Stimulated activated CD4-positive, alpha-beta T cell treated with anti-CD3 and anti-CD28 coated beads, Interleukin-12 subunit alpha, Interleukin-12 subunit beta, amount 100 ng/mL, for 48 hours (primary cell): Measurements from ENCODE around the gene ADGRD2.

Experiments
- DNase-seq, 3 donors: peaks; one replicate each; pipeline ENCODE4 v3.0.0-alpha.2; 2020; ENCODE audit warnings: low read depth in 2 of 3, low spot score in 1 of 3

The ADGRD2 gene

DNA sequence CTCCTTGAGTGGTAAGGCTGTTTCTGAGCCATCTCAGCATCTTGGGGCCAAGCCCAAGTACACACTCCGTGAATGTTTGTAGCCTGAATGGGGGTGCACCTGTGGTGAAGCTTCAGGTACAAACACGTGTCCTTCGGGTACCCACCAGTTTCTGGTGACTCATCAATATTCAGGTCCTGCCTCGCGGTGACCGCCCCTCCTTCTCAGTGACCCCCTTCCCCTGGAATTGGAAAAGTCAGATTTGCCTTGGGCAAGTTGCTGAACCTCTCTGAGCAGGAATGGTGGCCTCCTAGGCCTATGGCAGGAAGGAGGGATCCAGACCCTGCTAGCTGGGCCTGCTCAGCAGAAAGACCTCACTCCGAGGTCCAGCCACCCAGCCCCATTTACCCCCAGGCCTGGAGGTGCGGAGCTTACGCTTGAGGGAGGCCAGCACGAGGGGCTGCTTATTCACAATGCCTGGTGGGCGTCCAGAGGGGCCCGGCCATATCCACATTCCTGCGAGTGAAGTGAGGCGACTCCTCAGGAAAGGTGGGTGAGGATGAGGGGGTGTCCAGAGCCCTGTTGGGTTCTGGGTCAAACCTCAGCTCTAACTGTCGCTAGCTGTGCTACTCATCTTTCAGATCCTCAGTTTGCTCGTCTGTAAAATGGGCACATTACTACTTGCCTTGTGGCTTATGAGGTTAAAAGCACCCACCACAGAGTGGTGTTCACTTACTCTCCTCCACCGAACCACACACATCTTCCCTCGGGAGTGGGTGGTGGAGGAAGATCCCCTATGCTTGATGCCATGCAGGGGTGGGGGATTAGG lies 7.0 kb downstream of the ADGRD2 start:
- DNase-seq, result no peak

DNA sequence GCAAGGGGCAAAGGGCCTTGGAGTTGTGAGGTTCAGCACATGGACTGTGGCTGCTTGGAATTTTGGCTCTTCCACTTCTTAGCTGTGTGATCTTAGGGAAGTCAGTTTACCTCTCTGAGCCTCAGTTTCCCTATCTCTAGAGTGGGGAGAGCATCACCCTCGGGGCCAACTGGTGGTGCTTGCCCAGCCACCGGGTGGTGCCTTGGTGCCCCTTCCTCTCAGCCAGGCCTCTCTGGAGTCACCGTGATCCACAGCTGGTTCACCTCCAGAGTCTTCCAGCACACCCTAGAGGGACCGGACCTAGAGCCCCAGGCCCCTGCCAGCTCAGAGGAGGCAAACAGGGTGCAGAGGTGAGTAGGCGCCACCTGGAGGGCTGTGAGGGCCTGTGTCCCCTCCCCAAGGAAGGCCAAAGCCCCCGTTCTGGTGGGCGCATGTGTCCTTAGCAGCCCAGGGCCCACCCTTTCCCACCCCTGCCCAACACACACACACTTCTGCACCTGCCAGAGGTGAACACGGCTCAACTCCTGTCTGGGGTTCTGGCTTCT lies 7.7 kb downstream of the ADGRD2 start:
- no peak for DNase-seq

DNA sequence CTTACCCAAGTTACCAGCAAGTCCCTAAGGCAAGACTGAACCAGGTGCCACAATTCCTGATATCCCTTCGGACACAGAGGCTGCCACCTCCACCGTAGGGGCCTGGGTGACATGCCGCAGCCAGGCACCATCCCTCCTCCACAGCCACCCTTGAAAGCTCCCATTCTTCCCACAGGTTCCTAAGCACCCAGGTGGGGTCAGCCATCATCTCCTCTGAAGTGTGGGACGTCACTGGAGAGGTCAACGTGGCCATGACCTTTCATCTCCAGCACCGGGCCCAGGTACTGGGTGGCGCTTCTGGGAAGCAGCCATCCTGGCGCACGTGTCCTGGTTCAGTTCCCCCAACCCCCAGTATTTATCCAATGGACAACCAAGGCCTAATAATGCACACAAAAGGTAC lies 8.2 kb downstream of the ADGRD2 start:
- no peak for DNase-seq

DNA sequence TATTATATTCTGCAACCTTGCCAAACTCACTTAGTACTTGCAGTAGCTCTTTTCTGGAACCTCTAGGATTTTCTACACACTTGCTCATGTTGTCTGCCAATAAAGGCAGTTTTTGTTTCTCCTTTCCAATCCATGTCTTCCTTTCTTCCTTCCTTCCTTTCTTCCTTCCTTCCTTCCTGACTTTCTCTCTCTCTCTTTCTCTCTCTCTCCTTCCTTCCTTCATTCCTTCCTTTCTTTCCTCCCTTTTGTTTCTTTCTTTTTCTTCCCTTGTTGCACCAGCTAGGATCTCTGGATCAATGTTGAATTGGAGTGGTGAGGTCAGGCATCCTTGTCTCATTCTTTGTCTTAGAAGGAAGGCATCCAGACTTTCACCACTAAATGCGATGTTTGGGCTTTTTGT lies 12.5 kb downstream of the ADGRD2 start:
- no peak for DNase-seq

GRCh38 chr9:124465736-124466135 lies 15.5 kb downstream of the ADGRD2 start:
- DNase-seq, result no peak

DNA sequence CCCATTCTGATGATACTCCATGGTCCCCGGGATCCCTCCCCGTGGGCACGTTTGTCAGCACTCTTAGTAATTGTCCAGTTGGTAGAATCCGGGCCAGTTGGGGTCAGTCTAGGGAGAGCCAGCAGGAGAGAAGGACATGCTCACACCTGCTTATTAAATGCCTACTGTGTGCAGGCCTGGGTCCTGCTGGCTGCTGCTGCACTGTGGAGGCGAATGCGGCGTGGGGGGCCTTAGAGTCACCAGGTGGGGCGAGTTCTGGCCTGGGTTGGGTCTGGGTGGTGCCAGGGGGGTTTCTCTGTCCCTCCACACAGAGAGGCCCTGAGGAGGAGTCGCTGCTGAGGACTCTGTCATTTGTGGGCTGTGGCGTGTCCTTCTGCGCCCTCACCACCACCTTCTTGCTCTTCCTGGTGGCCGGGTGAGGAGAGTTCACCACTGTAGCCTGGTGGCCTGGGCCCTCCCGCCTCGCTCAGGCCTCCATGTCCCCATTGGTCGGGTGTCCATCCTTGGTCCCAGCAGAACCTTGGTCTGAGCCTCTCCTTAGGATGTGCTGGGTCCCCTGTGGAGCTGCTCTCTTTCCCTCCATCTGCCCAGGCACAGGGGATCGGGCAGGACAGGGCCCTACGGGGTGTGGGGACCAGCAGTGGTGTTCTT lies 17.3 kb downstream of the ADGRD2 start:
- no peak for DNase-seq

- DNase-seq, result no peak
Observed at GRCh38 chr9:124468061-124468740, 17.9 kb downstream of the ADGRD2 start.

- no peak for DNase-seq
Observed at GRCh38 chr9:124469011-124469832, 19.0 kb downstream of the ADGRD2 start.

GRCh38 chr9:124470306-124470705 lies 20.1 kb downstream of the ADGRD2 start:
- DNase-seq, result no peak

DNA sequence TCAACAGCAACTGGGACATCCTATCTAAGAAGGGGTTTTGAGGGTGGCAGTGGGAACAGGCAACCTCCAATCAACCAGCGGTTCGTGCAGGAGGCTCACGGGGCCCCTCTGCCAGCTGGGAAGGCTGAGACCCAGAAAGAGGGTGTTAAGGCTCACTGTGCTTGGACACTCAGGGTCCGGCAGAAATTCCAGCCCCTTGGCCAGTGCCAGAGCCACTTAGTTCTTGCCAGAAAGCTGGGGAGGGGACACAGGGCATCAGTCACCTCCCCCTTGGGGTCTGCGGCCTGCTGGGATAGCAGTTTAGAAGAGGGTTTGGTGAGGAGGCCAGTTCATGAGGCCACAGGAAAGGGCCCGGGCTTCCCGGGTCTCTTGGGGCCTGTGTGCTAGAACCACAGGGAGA lies 20.5 kb downstream of the ADGRD2 start:
- DNase-seq, result no peak

DNA sequence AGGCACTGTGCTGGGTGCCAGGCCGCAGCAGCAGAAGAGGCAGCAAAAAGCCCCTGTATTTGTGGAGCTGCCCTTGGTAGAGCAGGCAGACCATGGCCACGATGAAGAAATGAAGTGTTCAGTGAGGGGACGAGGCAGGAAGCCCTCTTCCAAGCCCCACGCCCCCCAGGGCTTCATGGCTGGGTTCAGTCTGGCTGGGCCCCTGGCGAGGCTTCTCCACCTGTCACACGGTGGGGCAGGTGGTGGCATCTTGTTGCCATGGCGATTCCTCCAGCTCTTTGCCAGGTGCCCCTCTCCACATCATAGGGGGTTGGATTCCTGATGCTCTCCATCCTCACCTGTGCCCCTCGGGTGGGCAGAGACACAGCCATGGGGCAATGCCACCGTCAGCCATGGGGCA lies 21.5 kb downstream of the ADGRD2 start:
- no peak for DNase-seq

DNA sequence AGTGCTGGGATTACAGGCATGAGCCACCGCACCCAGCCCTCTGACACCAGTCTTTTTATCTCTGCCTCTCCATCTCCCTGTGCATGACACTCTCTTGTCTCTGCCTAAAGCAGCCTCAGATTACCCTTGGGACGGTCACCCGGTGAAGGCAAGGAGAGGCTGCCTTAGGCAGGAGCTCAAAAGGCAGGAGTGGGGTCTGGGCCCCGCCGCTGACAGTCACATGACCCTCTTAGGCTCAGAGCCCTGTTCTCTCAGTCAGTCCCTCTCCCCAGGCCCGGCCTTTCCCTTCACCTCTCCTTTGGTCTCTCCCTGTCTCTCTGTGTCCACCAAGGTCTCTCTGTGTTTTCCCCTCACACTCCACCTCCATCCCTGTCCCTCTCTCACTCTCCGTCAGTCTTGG lies 22.5 kb downstream of the ADGRD2 start:
- DNase-seq, result no peak

DNA sequence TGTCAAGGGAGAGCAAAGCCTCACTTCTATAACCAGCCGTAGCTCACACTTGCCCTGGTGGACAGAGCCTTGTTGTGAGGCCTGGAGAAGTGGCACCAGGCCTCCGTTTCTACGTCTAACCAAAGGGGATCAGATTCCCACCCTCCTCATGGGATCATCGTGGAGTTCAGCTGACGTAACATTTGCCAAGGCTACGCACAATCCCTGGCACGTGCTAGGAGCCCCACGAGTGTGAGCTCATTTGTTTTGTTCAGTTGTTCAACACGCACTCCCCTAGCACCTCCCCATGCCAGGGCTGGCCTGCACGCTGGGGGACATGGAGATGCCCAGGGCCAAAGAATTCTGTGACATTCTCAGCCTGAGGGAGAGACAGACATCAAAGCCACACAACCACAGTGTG lies 23.1 kb downstream of the ADGRD2 start:
- no peak for DNase-seq

GRCh38 chr9:124474151-124474550 lies 23.9 kb downstream of the ADGRD2 start:
- DNase-seq, result no peak

DNA sequence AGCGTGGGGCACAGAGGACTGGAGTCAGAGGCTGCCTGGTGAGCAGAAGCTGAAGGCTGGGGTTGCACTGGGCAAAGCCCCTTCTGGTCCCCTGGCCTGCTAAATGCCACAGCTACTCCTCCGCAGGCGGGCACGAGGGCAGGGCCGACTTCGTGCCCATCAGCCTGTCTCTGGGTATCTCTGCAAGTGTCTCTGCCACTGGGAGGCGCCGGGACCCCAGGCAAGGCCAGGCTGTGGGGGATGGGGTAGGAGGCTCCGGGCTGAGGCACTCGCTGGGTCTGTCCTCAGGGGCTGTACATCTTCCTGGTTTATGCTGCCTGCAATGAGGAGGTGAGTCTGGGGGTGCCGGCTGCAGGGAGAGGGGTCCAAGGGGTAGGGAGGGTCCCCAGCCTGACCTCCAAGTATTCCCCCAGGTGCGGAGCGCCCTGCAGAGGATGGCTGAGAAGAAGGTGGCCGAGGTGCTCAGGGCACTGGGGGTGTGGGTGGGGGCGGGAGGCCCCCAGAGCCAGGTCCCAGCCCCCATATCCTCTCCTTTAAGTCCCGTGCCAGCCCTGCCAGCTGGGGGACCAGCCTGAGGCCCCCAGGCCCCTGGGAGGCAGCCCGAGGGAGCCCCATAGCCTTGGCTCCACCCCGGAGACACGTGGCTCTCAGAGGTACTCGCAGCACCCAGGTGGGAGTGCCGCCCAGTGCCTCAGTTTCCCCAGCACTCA lies 25.1 kb downstream of the ADGRD2 start:
- no peak for DNase-seq

DNA sequence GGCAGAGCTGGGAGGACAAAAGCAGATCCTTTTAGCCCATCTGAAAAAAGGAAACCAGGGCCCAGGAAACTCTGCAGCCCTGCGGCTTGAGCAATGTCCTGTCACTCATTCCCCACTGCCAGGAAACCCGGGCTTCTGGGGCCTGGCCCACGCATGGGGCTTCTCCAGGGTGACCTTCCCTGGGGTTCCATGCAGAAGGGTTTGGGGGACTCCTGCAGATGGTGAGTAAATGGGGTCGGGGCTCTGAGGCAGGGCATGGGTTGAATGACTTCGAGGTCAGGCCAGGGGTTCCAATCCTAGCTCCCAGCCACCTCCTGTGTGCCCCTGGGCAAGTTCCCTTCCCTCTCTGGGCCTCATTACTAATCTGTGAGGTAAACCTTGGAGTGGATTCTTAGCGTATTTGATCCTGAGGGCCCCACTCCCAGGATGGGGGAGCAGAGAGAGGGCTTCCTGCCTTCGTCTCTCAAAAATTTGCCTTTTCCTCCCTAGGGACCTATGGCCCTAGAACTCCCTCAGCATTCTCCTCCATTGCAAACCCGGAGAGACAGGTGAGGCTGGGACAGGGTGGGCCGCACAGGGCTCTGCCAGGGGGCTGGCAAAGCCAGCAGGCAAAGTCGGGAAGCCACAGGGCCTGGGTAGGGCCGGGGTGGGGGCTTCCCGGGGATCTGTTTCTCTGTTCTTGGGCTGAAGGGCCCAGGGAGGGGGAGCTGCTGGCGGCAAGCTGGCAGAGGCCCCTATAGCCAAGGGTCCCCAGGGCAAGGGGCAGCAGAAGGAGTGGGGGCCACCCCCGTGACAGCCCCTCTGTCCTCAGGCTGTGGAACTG lies 25.8 kb downstream of the ADGRD2 start:
- no peak for DNase-seq

DNA sequence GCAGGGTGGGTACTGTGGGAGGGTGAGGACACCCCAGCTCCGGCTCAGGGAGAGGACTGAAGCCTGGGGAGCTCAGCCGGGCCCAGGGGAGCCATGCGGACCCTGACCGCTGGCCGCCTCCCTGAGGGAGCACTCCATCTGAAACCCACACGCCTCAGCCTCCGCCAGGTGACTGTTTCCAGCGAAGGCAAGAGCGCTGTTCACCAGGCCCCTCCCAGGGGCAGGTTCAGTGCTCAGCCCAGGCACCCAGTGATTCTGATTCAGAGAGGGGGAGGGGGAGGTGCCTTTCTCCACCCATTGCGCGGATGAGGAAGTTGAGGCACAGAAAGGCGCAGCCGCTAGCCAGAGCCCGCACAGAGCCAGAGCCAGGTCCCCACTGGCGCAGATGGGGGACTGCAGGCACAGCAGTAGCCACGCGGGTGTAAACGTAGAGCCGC lies 27.0 kb downstream of the ADGRD2 start:
- no peak for DNase-seq

DNA sequence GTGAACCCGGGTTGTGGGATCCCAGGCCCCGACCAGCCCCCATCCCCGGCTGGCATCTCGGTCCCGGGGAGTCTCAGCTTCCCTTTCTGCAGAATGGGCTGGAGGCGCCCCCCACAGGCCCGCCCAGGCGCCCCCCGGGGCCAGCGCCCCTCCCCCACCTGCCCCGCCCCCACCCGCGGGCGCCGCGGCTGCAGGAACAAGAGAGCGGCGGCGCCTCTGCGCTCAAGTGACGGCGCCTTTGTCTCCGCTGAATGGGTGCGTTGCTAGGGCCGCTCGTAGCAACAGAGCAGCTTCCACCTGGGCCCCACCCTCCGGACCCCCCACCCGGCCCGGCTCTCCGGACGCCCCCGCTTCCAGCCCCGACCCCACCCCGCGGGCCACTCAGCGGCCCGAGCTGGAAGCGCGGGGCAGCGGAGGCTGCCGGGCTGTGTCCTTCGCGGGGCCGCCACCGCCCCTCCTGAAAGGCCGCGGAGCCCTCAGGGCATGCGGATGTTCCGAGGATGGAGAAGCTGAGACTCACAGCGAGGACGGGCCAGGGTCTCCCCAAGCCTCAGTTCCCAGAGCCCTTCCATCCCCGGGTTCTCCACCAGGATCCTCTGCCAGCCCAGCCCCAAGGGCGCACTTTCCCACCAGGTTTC lies 27.5 kb downstream of the ADGRD2 start:
- no peak for DNase-seq

GRCh38 chr9:124478354-124478753 lies 28.1 kb downstream of the ADGRD2 start:
- DNase-seq, result no peak
